ENCODE data around the gene RAB6B.
"Not testable (repeated sequence)": the region's sequence is repeated elsewhere in the genome, so short reads cannot be mapped to it uniquely, and the experiment has no call there.

The RAB6B gene

DNA sequence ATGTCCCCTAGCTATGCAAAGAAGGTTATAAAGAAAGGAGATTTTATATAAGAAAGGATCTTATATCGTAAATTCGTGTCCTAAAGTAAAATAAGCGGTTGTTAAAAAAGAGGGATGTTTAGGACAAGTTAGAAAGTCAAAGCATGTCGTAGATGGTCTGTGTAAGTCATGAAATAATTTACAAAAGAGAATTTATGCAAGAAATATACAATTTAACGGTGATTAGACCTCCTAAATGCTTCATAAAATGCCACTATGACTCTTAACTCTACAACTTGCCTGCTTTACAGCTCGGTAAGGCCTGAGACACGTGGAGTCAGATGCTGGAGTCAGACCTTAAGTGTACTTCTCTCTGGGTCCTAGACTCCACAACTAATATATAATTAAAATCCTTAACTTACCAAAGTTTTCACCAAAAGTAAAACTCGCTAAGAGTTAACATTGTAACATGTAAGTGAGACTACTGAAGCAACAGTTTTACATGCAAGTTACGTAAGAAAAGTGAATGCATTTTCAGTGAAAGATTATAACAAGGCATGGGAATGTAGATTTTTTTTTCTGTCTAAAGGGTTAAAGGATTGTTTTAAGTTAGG is 103.4 kb downstream of the RAB6B start:
- Histone ChIP-seq H3K9me3 (ENCODE audit: control insufficient read depth, low read length) (no peaks in the 10 kb centered on the region), H3K4me1 (ENCODE audit: control insufficient read depth, insufficient read depth, low read length, poor library complexity, severe bottlenecking) (no peaks in the 10 kb centered on the region), H3K36me3 (ENCODE audit: control insufficient read depth, insufficient read depth, low read length) (no peaks in the 10 kb centered on the region), H3K27ac (ENCODE audit: insufficient read depth, low read length, poor library complexity, severe bottlenecking) (no peak overlapping the region), H3K27me3 (replicated peaks; ENCODE audit: control insufficient read depth, insufficient read depth, low read length, poor library complexity, severe bottlenecking) (no peaks in the 10 kb centered on the region), H3K4me3 (ENCODE audit: insufficient read depth, low read depth, low read length, poor library complexity, severe bottlenecking) (no peak overlapping the region)
- DNase-seq: no peak

DNA sequence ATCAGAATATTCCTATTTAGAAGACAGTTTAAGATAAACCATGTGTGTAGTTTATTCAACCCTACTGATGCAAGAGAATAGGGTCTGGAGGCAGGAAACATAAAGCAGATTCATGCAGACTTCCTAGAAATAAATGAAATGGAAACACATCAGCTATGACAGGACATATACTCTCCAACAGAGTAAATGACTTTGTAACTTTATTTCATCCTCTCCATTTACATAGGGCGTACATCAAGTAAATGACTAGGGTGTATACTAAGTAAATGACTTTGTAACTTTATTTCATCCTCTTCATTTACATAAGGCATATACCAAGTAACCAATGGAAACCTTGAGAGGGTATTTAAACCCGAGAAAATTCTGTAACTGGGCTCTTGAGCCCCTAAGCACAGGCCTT is 107.7 kb downstream of the RAB6B start:
- H3K27ac ChIP-seq (ENCODE audit: insufficient read depth, low read length, poor library complexity, severe bottlenecking): no peak overlapping the region
- no peaks in the 10 kb centered on the region for H3K9me3 ChIP-seq (ENCODE audit: control insufficient read depth, low read length)
- no peaks in the 10 kb centered on the region for H3K27me3 ChIP-seq (replicated peaks; ENCODE audit: control insufficient read depth, insufficient read depth, low read length, poor library complexity, severe bottlenecking)
- no peaks in the 10 kb centered on the region for H3K36me3 ChIP-seq (ENCODE audit: control insufficient read depth, insufficient read depth, low read length)
- no peak overlapping the region for H3K4me3 ChIP-seq (ENCODE audit: insufficient read depth, low read depth, low read length, poor library complexity, severe bottlenecking)
- no peak for DNase-seq
- no peaks in the 10 kb centered on the region for H3K4me1 ChIP-seq (ENCODE audit: control insufficient read depth, insufficient read depth, low read length, poor library complexity, severe bottlenecking)

DNA sequence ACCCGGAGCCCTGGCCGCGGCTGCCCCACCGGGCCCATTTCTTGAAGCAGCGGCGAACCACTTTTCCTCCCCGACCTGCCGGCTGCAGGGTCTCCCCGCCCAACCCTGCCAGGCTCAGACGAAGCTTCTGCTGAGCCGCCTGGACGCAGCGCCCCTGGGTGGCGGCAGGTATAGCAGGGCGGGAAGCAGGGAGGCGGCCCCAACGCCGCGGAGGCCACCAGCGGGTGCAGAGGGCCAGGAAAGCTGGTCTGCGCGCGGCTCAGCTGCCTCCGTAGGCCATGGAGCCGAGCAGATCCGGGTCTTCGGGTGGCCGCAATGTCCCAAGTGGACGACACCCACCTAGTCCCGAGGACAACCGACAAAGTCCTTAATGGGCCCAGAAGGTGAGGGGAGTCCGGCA is 111.9 kb downstream of the RAB6B start:
- H3K4me3 ChIP-seq (ENCODE audit: insufficient read depth, low read depth, low read length, poor library complexity, severe bottlenecking): no peak overlapping the region
- DNase-seq: no peak
- H3K27me3 ChIP-seq (replicated peaks; ENCODE audit: control insufficient read depth, insufficient read depth, low read length, poor library complexity, severe bottlenecking): no peaks in the 10 kb centered on the region
- no peaks in the 10 kb centered on the region for H3K36me3 ChIP-seq (ENCODE audit: control insufficient read depth, insufficient read depth, low read length)
- H3K27ac ChIP-seq (ENCODE audit: insufficient read depth, low read length, poor library complexity, severe bottlenecking): no peak overlapping the region
- H3K4me1 ChIP-seq (ENCODE audit: control insufficient read depth, insufficient read depth, low read length, poor library complexity, severe bottlenecking): no peaks in the 10 kb centered on the region
- H3K9me3 ChIP-seq (ENCODE audit: control insufficient read depth, low read length): no peaks in the 10 kb centered on the region

DNA sequence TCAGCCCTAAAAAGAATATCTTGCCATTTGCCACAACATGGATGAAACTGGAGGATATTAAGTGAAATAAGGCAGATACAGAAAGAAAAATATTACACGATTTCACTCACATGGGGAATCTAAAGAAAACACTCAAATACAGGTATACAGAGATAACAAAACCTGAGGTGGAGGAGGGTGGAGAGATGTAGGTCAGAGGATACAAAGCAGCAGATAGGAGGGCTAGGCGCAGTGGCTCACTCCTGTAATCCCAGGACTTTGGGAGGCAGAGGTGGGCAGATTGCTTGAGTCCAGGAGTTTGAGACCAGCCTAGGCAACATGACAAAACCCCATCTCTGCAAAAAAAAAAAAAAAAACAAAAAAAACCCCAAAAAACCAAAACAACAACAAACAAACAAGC is 113.2 kb downstream of the RAB6B start:
- H3K4me3 ChIP-seq (ENCODE audit: insufficient read depth, low read depth, low read length, poor library complexity, severe bottlenecking): no peak overlapping the region
- DNase-seq: no peak
- no peaks in the 10 kb centered on the region for H3K27me3 ChIP-seq (replicated peaks; ENCODE audit: control insufficient read depth, insufficient read depth, low read length, poor library complexity, severe bottlenecking)
- no peak overlapping the region for H3K27ac ChIP-seq (ENCODE audit: insufficient read depth, low read length, poor library complexity, severe bottlenecking)
- H3K4me1 ChIP-seq (ENCODE audit: control insufficient read depth, insufficient read depth, low read length, poor library complexity, severe bottlenecking): no peaks in the 10 kb centered on the region
- no peaks in the 10 kb centered on the region for H3K9me3 ChIP-seq (ENCODE audit: control insufficient read depth, low read length)
- no peaks in the 10 kb centered on the region for H3K36me3 ChIP-seq (ENCODE audit: control insufficient read depth, insufficient read depth, low read length)

DNA sequence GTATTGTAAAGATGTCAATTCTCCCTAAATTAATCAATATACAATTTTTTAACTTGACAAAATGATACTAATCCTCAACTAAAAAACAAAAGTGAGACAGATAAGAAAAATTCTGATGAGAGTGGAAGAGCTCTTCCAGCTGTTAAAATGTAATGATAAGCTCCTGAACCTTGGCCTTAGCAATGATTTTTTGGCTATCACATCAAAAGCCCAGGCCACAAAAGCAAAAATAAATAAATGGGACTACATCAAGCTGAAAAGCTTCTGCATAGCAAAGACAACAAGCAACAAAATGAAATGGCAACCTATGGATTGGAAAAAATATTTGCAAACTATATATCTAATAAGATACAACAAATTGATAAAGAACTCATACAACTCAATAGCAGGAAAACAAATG is 114.1 kb downstream of the RAB6B start:
- no peak for DNase-seq
- H3K27me3 ChIP-seq (replicated peaks; ENCODE audit: control insufficient read depth, insufficient read depth, low read length, poor library complexity, severe bottlenecking): peaks cover 5% of the 10 kb centered on the region
- no peak overlapping the region for H3K27ac ChIP-seq (ENCODE audit: insufficient read depth, low read length, poor library complexity, severe bottlenecking)

DNA sequence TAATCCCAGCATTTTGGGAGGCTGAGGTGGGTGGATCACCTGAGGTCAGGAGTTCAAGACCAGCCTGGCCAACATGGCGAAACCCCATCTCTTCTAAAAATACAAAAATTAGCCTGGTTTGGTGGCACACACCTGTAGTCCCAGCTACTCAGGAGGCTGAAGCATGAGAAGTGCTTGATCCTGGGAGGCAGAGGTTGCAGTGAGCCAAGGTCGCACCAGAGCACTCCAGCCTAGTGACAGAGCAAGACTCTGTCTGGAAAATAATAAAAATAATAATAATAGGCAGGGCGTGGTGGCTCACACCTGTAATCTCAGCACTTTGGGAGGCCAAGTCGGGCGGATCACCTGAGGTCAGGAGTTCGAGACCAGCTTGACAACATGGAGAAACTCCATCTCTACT is 114.9 kb downstream of the RAB6B start:
- H3K36me3 ChIP-seq (ENCODE audit: control insufficient read depth, insufficient read depth, low read length); H3K9me3 ChIP-seq (ENCODE audit: control insufficient read depth, low read length); H3K4me3 ChIP-seq (ENCODE audit: insufficient read depth, low read depth, low read length, poor library complexity, severe bottlenecking); H3K4me1 ChIP-seq (ENCODE audit: control insufficient read depth, insufficient read depth, low read length, poor library complexity, severe bottlenecking); H3K27ac ChIP-seq (ENCODE audit: insufficient read depth, low read length, poor library complexity, severe bottlenecking); DNase-seq: not testable (repeated sequence)
- peaks cover 10% of the 10 kb centered on the region for H3K27me3 ChIP-seq (replicated peaks; ENCODE audit: control insufficient read depth, insufficient read depth, low read length, poor library complexity, severe bottlenecking)

More for the DNA sequence above, 114.1 kb downstream of the RAB6B start:
- Histone ChIP-seq H3K4me3 (ENCODE audit: insufficient read depth, low read depth, low read length, poor library complexity, severe bottlenecking) (no peak overlapping the region), H3K9me3 (ENCODE audit: control insufficient read depth, low read length) (no peaks in the 10 kb centered on the region), H3K4me1 (ENCODE audit: control insufficient read depth, insufficient read depth, low read length, poor library complexity, severe bottlenecking) (no peaks in the 10 kb centered on the region), H3K36me3 (ENCODE audit: control insufficient read depth, insufficient read depth, low read length) (no peaks in the 10 kb centered on the region)

DNA sequence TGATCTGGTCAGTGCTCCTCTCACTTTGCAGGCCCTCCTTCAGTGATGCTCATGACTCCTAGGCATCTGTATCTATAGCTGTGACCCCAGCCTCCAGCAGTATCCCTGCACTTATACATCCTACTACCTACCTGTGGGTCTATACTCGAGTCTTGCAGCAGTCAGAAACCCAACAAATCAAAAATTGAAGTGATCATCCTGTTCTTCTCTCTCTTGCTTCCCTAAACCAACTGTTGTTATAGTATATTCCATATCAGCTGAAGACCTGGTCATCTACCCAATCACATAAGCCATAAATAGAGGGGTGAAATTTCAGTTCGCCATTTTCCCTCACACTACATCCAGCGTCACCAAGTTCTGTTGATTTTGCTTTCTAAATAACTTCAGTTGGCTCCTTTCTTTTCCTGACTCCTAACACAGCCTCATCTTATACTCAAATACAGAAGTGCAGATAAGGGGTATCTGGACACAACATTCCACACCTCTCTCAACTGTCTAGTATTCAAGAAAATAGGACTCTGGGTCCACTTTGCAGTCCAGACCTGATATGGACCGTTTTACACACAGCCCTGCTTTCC is 116.0 kb downstream of the RAB6B start:
- H3K27me3 ChIP-seq (replicated peaks; ENCODE audit: control insufficient read depth, insufficient read depth, low read length, poor library complexity, severe bottlenecking): peaks cover 10% of the 10 kb centered on the region
- no peak overlapping the region for H3K27ac ChIP-seq (ENCODE audit: insufficient read depth, low read length, poor library complexity, severe bottlenecking)
- H3K36me3 ChIP-seq (ENCODE audit: control insufficient read depth, insufficient read depth, low read length): no peaks in the 10 kb centered on the region
- H3K4me1 ChIP-seq (ENCODE audit: control insufficient read depth, insufficient read depth, low read length, poor library complexity, severe bottlenecking): no peaks in the 10 kb centered on the region
- H3K4me3 ChIP-seq (ENCODE audit: insufficient read depth, low read depth, low read length, poor library complexity, severe bottlenecking): no peak overlapping the region
- no peak for DNase-seq
- H3K9me3 ChIP-seq (ENCODE audit: control insufficient read depth, low read length): no peaks in the 10 kb centered on the region

DNA sequence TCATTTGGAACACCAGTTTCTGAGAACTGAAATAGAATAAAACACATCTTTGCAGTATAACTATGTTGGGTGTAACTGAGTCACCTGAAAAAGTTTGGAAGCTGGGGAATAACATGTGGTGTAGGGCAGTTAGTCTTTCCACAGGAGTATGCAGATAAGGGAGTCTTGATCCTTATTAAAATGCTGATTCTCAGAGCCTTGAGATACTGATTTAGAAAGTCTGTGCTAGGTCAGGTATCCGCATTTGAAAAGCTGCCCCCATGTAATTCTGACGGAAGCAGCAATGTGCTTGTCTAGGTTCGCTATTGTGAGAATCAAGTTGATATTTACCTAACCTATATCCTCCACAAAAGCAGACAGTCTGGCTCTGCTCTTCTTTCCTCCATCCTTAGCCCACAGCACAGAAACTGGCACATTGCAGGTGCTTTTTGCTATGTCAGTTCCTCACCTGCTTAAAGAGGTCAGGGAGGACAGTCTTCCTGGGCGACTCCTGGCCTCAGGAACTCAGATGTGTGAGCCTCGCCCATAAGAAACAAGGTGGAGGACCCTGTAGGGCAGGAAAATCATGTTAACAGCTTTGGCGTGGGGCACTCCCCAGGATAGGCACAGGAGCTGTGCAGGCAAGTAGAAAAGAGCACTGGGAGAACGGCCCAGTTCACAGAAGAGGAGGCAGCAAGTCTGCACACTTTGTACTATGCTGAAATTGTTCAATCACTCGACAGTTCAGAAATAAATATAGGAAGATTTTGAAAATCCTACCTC is 117.7 kb downstream of the RAB6B start:
- Histone ChIP-seq H3K4me3 (ENCODE audit: insufficient read depth, low read depth, low read length, poor library complexity, severe bottlenecking) (no peak overlapping the region), H3K4me1 (ENCODE audit: control insufficient read depth, insufficient read depth, low read length, poor library complexity, severe bottlenecking) (no peaks in the 10 kb centered on the region), H3K9me3 (ENCODE audit: control insufficient read depth, low read length) (no peaks in the 10 kb centered on the region), H3K27me3 (replicated peaks; ENCODE audit: control insufficient read depth, insufficient read depth, low read length, poor library complexity, severe bottlenecking) (peaks cover 10% of the 10 kb centered on the region), H3K27ac (ENCODE audit: insufficient read depth, low read length, poor library complexity, severe bottlenecking) (no peak overlapping the region), H3K36me3 (ENCODE audit: control insufficient read depth, insufficient read depth, low read length) (no peaks in the 10 kb centered on the region)
- DNase-seq: no peak

DNA sequence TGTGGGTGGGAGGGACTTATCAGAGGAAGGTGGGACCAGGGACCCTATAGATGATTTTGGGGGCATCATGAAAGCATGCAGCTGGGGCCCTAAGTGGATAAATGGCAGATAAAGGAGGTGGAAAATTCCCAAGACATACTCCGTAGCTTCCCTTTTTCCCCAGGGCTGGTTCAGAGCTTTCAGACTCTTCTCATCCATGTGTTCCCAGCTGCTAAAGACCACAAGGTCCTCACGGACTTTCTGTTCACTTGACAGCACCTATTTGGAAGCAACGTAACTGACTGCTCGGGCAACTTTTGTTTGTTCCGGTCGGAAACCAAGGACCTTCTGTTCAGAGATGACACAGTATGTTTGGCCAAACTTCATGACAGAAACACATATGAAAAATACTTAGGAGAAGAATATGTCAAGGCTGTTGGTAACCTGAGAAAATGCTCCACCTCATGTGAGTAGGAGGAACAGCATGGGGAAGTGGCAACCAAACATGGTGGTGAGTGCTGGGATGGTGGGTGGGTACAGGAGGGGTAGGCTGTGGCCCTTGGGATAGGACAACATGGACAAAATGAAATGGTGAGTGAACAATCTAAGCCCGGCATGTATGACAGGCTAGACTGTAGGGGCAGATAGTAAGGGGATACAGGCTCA is 118.8 kb downstream of the RAB6B start:
- H3K27ac ChIP-seq (ENCODE audit: insufficient read depth, low read length, poor library complexity, severe bottlenecking): no peak overlapping the region
- H3K9me3 ChIP-seq (ENCODE audit: control insufficient read depth, low read length): no peaks in the 10 kb centered on the region
- peaks cover 10% of the 10 kb centered on the region for H3K27me3 ChIP-seq (replicated peaks; ENCODE audit: control insufficient read depth, insufficient read depth, low read length, poor library complexity, severe bottlenecking)
- no peaks in the 10 kb centered on the region for H3K36me3 ChIP-seq (ENCODE audit: control insufficient read depth, insufficient read depth, low read length)
- H3K4me3 ChIP-seq (ENCODE audit: insufficient read depth, low read depth, low read length, poor library complexity, severe bottlenecking): no peak overlapping the region
- no peaks in the 10 kb centered on the region for H3K4me1 ChIP-seq (ENCODE audit: control insufficient read depth, insufficient read depth, low read length, poor library complexity, severe bottlenecking)
- DNase-seq: no peak

DNA sequence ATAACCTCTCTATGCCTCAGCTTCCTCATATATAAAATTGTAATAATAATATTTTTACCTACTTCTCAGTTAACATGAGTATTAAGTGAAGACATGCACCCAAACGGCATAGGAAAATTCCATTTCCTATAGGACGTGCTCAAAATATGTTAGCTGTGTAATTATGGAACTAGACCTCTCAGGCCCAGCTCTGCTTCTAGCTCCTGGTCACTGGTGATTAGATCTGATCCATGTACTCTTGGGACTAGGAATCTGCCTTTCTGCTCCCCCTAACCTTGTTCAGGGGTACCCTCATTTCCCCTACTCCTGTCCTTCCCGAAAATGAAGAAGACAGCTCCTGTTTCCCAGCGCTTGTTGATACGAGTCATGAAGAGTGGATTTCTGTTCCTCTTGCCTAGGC is 119.8 kb downstream of the RAB6B start:
- no peaks in the 10 kb centered on the region for H3K36me3 ChIP-seq (ENCODE audit: control insufficient read depth, insufficient read depth, low read length)
- DNase-seq: no peak
- no peak overlapping the region for H3K27ac ChIP-seq (ENCODE audit: insufficient read depth, low read length, poor library complexity, severe bottlenecking)
- peaks cover 10% of the 10 kb centered on the region for H3K27me3 ChIP-seq (replicated peaks; ENCODE audit: control insufficient read depth, insufficient read depth, low read length, poor library complexity, severe bottlenecking)
- H3K9me3 ChIP-seq (ENCODE audit: control insufficient read depth, low read length): no peaks in the 10 kb centered on the region
- no peaks in the 10 kb centered on the region for H3K4me1 ChIP-seq (ENCODE audit: control insufficient read depth, insufficient read depth, low read length, poor library complexity, severe bottlenecking)
- H3K4me3 ChIP-seq (ENCODE audit: insufficient read depth, low read depth, low read length, poor library complexity, severe bottlenecking): no peak overlapping the region
